ENCODE results near the gene TRIM43.
"Not testable (repeated sequence)": the region's sequence is repeated elsewhere in the genome, so short reads cannot be mapped to it uniquely, and the experiment has no call there.

The TRIM43 gene

GRCh38 chr2:95591701-95592100, at the start of gene TRIM43:
TRIM43 (plus strand) TSS chr2:95592001; CDS start chr2:95594024, 2,023 bp downstream.
- DNase-seq (ENCODE audit: low spot score); POLR2A ChIA-PET (ENCODE audit: low non-redundant PET); H3K27ac ChIP-seq; CTCF ChIA-PET: not testable (repeated sequence)

GRCh38 chr2:95551055-95551568, 40.7 kb upstream of the TRIM43 start:
- no peak for TF ChIP-seq CTCF (conservative IDR thresholded peaks at IDR 0.05; ENCODE audit: low read depth)
- ChIA-PET CTCF (no interaction called here), POLR2A (ENCODE audit: low non-redundant PET) (no interaction called here)
- DNase-seq (ENCODE audit: low spot score) = no peak
- H3K27ac ChIP-seq = no peak overlapping the region

GRCh38 chr2:95552911-95553310, 38.9 kb upstream of the TRIM43 start:
- no peak overlapping the region for H3K27ac ChIP-seq
- ChIA-PET POLR2A (ENCODE audit: low non-redundant PET) (no interaction called here), CTCF (no interaction called here)
- TF ChIP-seq CTCF (conservative IDR thresholded peaks at IDR 0.05; ENCODE audit: low read depth) = no peak
- no peak for DNase-seq (ENCODE audit: low spot score)

GRCh38 chr2:95569170-95569569, 22.6 kb upstream of the TRIM43 start:
- CTCF ChIA-PET = no interaction called here
- TF ChIP-seq CTCF (conservative IDR thresholded peaks at IDR 0.05; ENCODE audit: low read depth) = no peak
- POLR2A ChIA-PET (ENCODE audit: low non-redundant PET) = no interaction called here

GRCh38 chr2:95573866-95574265, 17.9 kb upstream of the TRIM43 start:
- CTCF ChIA-PET = no interaction called here
- TF ChIP-seq CTCF (conservative IDR thresholded peaks at IDR 0.05; ENCODE audit: low read depth) = no peak
- H3K27ac ChIP-seq = no peak overlapping the region
- POLR2A ChIA-PET (ENCODE audit: low non-redundant PET) = no interaction called here
- DNase-seq (ENCODE audit: low spot score) = no peak

More at GRCh38 chr2:95569170-95569569, 22.6 kb upstream of the TRIM43 start:
- DNase-seq (ENCODE audit: low spot score) = no peak
- H3K27ac ChIP-seq = no peak overlapping the region

- CTCF ChIA-PET = no interaction called here
- TF ChIP-seq CTCF (conservative IDR thresholded peaks at IDR 0.05; ENCODE audit: low read depth) = no peak
- no peak overlapping the region for H3K27ac ChIP-seq
- POLR2A ChIA-PET (ENCODE audit: low non-redundant PET) = no interaction called here
- no peak for DNase-seq (ENCODE audit: low spot score)
Measured at GRCh38 chr2:95574506-95574905, 17.3 kb upstream of the TRIM43 start.

GRCh38 chr2:95575857-95576256, 15.9 kb upstream of the TRIM43 start:
- no peak for DNase-seq (ENCODE audit: low spot score)
- no peak overlapping the region for H3K27ac ChIP-seq
- no peak for TF ChIP-seq CTCF (conservative IDR thresholded peaks at IDR 0.05; ENCODE audit: low read depth)
- ChIA-PET CTCF (no interaction called here), POLR2A (ENCODE audit: low non-redundant PET) (no interaction called here)
